Thymus (tissue), 14 donors: Measurements from ENCODE around the gene KRT80. TPM values are rescaled to one million over a fixed set of nuclear protein-coding genes. Genes with fewer than 3 reads are reported as not detected.
"Not testable (repeated sequence)": the region's sequence is repeated elsewhere in the genome, so short reads cannot be mapped to it uniquely, and the experiment has no call there.

Source experiments
- DNase-seq, 9 donors: peaks; one replicate each; pipeline ENCODE4 v3.0.0-alpha.2; 2013; ENCODE audit warnings: low spot score in 9 of 9, low read depth in 6 of 9, missing footprints in 1 of 9
- H3K27ac ChIP-seq, 2 donors: one replicate each; pipeline ENCODE4 v1.5.1; 2013; ENCODE audit warnings: control low read depth in 1 of 2, low read depth in 1 of 2, low read length in 1 of 2, mild to moderate bottlenecking in 1 of 2, moderate library complexity in 1 of 2
- H3K27me3 ChIP-seq, 2 donors: one replicate each; pipeline ENCODE4 v1.5.1; 2013; ENCODE audit warnings: low read length in 1 of 2; ENCODE audit not compliant: control insufficient read depth in 2 of 2, insufficient read depth in 1 of 2
- H3K36me3 ChIP-seq, 2 donors: one replicate each; pipeline ENCODE4 v1.5.1; 2013; ENCODE audit warnings: low read length in 1 of 2, mild to moderate bottlenecking in 1 of 2, moderate library complexity in 1 of 2; ENCODE audit not compliant: control insufficient read depth in 2 of 2, insufficient read depth in 2 of 2
- H3K4me1 ChIP-seq, 2 donors: one replicate each; pipeline ENCODE4 v1.5.1; 2013; ENCODE audit warnings: low read length in 2 of 2; ENCODE audit not compliant: control insufficient read depth in 2 of 2, insufficient read depth in 2 of 2
- H3K4me3 ChIP-seq, 2 donors: one replicate each; pipeline ENCODE4 v1.5.1; 2013; ENCODE audit warnings: low read length in 2 of 2, control low read depth in 1 of 2, mild to moderate bottlenecking in 1 of 2
- H3K9me3 ChIP-seq, 2 donors: one replicate each; pipeline ENCODE4 v1.5.1; 2013; ENCODE audit warnings: low read length in 1 of 2, mild to moderate bottlenecking in 1 of 2; ENCODE audit not compliant: control insufficient read depth in 2 of 2, insufficient read depth in 1 of 2
- WGBS: extraction: QIAGEN DNeasy Blood & Tissue Kit; methylation state at CpG from one replicate; pipeline ENCODE4 v1.1.7; 2013; 5-methylcytosine and 5-hydroxymethylcytosine counted together
- long read RNA-seq, 10 donors: transcript quantifications; one replicate each; lab custom pipeline, GENCODE V29; 2026
- polyA plus RNA-seq: library from polyadenylated mRNA; stranded (reverse); fragments of 200-250 nt; gene quantifications from one replicate; pipeline ENCODE4 v1.2.3, GENCODE V29; 2013
- total RNA-seq: library from RNA; stranded (reverse); fragments of 120-200 nt; gene quantifications from one replicate; pipeline ENCODE4 v1.2.4, GENCODE V29; 2013
- donor health status: healthy.

The KRT80 gene
- total RNA-seq (0.14 TPM), polyA plus RNA-seq (4.8 TPM)
- long read RNA-seq, donor 1 = 0 reads
- long read RNA-seq, donor 2 = 0 reads
- long read RNA-seq, donor 3 = 0 reads
- long read RNA-seq, donor 4 = 0 reads
- long read RNA-seq, donor 5 = 0 reads
- long read RNA-seq, donor 6, partial matches to known transcripts = 0 of 1 reads
- long read RNA-seq, donor 6, other reads (novel, unspliced or antisense) = 0 of 1 reads
- long read RNA-seq, donor 7 = 0 reads
- long read RNA-seq, donor 8 = 0 reads
- long read RNA-seq, donor 9 = 0 reads
- long read RNA-seq, donor 10 = 0 reads

DNA sequence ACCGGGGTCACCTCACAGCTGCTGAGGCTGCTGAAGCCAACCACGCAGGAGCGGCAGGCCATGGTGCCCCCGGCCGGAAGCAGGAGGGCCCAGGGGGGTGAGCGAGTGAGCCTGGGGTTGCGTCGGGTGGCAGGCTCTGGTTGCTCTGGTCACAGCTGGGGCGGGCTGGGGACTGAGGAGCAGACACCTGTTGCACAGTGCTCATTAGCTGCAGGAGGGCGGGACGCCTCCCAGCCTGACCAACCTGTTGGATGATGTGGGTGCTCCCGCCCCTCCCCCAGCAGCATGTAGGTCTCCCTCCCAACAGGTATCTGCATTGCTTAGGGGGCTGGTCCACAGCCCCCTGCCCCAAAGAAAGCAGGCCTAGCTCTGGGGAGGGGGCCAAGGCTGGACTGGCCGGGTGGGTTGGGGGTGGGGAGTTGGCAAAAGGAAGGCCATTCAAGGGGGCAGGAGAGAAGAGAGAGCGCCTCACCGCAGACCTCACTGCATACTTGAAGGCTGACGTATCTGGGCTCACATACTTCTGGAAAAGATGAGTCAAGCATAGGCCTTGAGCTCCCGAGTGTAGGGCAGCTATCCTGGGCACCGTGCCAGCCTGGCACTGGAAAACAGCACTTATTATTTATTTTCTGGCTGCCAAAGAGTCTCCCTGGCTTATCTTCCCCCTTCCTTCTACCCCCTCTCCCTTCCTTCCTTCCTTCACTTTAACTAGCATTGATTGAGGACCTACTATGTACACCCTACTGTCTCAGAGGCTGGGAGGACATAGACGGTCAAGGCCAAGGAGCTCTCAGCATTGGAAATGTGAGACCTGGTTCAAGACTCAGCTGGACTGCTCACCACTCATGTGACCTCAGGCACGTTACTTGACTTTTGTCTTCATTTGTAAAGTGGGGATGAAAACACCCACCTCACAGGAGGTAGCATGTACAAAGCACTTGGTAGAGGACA, at the start of gene KRT80:
Gene KRT80, minus strand, starts transcription at position 174 of the 951 bp plus-strand sequence. Its CDS starts 112 bp downstream, at position 62.
- no peak for DNase-seq
- Histone ChIP-seq H3K4me1 (no peaks in the 10 kb centered on the region), H3K36me3 (no peaks in the 10 kb centered on the region), H3K27ac (no peak within 1 kb of the TSS), H3K9me3 (no peaks in the 10 kb centered on the region), H3K4me3 (no peak within 1 kb of the TSS), H3K27me3 (peaks cover 0 to 3% of the 10 kb centered on the region in 2 donors)
- WGBS = 78% methylated on average over 20 of the region's 20 CpGs

DNA sequence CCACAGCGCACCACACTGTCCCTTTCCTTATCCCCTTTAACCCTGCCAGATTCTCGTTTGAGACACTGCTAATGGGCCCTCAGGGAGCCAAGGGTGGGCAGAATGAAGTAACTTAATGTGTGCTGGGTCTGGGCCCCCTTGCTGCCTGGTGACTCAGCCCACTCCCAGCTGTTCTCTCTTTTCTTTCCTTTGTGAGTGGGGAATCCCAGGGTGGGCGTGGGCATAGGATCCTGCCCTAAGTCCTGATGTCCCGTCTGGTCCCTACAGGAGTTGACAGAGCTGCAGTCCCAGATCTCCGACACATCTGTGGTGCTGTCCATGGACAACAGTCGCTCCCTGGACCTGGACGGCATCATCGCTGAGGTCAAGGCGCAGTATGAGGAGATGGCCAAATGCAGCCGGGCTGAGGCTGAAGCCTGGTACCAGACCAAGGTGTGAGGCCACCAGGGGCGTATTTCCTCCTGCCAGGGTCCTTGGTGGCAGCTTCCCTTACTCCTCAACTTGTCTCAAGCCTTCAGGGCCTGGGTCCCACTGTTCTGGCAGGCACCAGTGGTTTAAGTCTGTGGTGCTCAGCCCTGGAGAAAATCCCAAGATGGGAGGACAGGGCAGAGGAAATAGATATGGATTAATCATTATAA, 49.5 kb upstream of the KRT80 start:
- peaks cover 7 to 16% of the 10 kb centered on the region in 2 donors for H3K4me1 ChIP-seq
- peaks cover 0 to 4% of the 10 kb centered on the region in 2 donors for H3K27me3 ChIP-seq
- DNase-seq = no peak
- 94% methylated on average over 11 of the region's 11 CpGs for WGBS
- H3K4me3 ChIP-seq = no peak overlapping the region
- no peaks in the 10 kb centered on the region for H3K9me3 ChIP-seq
- H3K36me3 ChIP-seq = no peaks in the 10 kb centered on the region
- no peak overlapping the region for H3K27ac ChIP-seq

GRCh38 chr12:52240247-52240646, 48.4 kb upstream of the KRT80 start:
- Histone ChIP-seq H3K4me1 (peaks cover 7 to 16% of the 10 kb centered on the region in 2 donors), H3K27me3 (peaks cover 0 to 12% of the 10 kb centered on the region in 2 donors)
- not testable (repeated sequence) for H3K27ac ChIP-seq, H3K4me3 ChIP-seq, DNase-seq, H3K9me3 ChIP-seq, H3K36me3 ChIP-seq
- WGBS = 96% methylated on average over 6 of the region's 6 CpGs

DNA sequence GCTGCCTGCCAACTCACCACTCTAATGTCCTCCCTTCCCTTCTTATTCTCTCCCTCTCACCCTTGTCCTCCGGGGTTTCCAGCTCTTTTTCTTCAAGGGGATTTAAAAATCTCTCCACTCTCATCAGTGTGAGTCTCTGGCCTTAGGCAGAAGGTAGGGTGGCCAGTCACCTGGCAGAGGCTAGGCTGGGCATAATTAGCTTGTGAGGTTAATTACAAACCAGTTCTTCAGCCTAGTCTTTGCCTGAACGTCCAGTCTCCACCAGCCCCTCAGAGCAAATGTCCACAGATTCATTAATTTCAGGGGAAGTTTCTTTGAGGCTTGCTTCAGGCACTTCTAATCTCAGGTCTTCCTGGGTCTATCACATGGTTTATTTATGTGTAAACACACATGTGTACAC, 48.0 kb upstream of the KRT80 start:
- Histone ChIP-seq H3K9me3 (no peaks in the 10 kb centered on the region), H3K4me1 (peaks cover 7 to 15% of the 10 kb centered on the region in 2 donors), H3K27ac (no peak overlapping the region), H3K4me3 (no peak overlapping the region), H3K27me3 (peaks cover 0 to 16% of the 10 kb centered on the region in 2 donors), H3K36me3 (no peaks in the 10 kb centered on the region)
- WGBS = 88% methylated on average over 2 of the region's 2 CpGs
- DNase-seq = no peak

DNA sequence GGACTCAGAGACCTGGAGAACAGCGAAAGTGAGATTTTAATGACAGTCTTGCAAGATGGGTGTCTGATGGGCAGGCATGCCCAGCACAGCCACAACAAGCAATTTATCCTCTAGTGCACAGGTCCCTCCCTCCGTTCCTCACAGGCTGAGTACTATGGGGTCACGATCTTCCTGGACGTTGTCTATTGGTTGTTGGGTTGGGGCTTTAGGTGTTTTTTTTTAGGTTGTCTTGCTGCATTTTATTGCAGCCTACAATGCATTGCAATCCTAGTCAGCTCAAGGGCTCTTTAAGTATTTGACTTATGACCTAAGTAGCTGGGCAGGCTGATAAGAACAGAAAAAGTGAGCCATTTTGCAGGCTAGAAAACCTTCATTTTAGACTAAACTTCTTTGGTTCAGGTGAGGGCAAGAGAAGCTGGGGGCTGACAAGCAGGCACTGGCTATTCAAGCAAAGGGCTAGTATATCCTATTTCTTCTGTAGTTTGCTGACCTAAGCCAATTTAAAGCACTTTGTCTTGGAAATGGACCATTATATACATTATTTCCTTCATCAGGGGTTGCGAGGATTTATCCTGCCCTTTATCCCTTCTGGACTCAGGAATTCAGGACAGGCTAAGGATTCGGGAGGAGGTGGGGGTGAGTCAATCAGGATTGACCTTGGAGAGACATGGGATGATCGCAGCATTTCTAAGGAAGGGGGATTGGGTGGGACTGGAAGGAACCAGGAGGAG, 47.3 kb upstream of the KRT80 start:
- Histone ChIP-seq H3K4me3 (no peak overlapping the region), H3K27me3 (peaks cover 2 to 23% of the 10 kb centered on the region in 2 donors), H3K36me3 (no peaks in the 10 kb centered on the region), H3K4me1 (peaks cover 4 to 9% of the 10 kb centered on the region in 2 donors), H3K9me3 (no peaks in the 10 kb centered on the region), H3K27ac (no peak overlapping the region)
- no peak for DNase-seq
- WGBS = 96% methylated on average over 7 of the region's 7 CpGs

DNA sequence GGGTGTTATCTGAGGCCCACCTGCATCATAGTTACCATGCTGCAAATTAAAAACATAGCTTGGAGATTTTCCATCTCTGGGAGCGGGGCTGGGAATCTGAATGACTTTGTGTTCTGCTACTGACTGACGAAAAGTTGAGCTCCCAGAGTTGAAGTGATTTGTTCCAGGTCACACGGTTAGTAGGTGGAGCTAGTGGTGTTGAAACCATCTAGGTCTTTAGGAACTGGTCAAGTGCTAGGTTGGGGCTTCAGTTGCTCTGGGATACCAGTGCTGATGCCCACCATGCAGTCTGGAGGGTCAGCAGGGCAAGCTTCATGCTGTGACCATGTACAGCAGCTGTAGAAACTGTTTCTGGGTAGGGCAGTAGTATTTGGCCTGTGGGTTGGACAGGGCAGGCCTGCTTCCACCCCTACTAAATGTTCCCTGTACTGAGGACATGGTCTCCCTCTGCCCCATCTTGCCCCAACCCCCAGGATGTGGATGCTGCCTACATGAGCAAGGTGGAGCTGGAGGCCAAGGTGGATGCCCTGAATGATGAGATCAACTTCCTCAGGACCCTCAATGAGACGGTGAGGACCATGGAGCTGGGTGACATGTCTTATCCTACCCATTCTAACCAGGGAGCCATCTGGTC, 46.5 kb upstream of the KRT80 start:
- 95% methylated on average over 4 of the region's 4 CpGs for WGBS
- DNase-seq = no peak
- Histone ChIP-seq H3K4me1 (peaks cover 0 to 3% of the 10 kb centered on the region in 2 donors), H3K27me3 (peaks cover 9 to 31% of the 10 kb centered on the region in 2 donors), H3K4me3 (no peak overlapping the region), H3K36me3 (no peaks in the 10 kb centered on the region), H3K27ac (no peak overlapping the region), H3K9me3 (no peaks in the 10 kb centered on the region)

GRCh38 chr12:52236386-52237050, 44.7 kb upstream of the KRT80 start:
- WGBS = 96% methylated on average over 3 of the region's 3 CpGs
- no peak for DNase-seq
- H3K27me3 ChIP-seq = peaks cover 15 to 49% of the 10 kb centered on the region in 2 donors
- no peaks in the 10 kb centered on the region for H3K36me3 ChIP-seq
- H3K27ac ChIP-seq = no peak overlapping the region
- H3K4me1 ChIP-seq = no peaks in the 10 kb centered on the region
- no peak overlapping the region for H3K4me3 ChIP-seq
- H3K9me3 ChIP-seq = no peaks in the 10 kb centered on the region

GRCh38 chr12:52235822-52236361, 44.1 kb upstream of the KRT80 start:
- peaks cover 15 to 53% of the 10 kb centered on the region in 2 donors for H3K27me3 ChIP-seq
- no peaks in the 10 kb centered on the region for H3K36me3 ChIP-seq
- no peak overlapping the region for H3K27ac ChIP-seq
- no peaks in the 10 kb centered on the region for H3K4me1 ChIP-seq
- no peak overlapping the region for H3K4me3 ChIP-seq
- 85% methylated on average over 4 of the region's 4 CpGs for WGBS
- H3K9me3 ChIP-seq = no peaks in the 10 kb centered on the region
- no peak for DNase-seq
